ENCODE results near the gene PPP1R12C.
"Not testable (repeated sequence)": the region's sequence is repeated elsewhere in the genome, so short reads cannot be mapped to it uniquely, and the experiment has no call there.

PPP1R12C gene

DNA sequence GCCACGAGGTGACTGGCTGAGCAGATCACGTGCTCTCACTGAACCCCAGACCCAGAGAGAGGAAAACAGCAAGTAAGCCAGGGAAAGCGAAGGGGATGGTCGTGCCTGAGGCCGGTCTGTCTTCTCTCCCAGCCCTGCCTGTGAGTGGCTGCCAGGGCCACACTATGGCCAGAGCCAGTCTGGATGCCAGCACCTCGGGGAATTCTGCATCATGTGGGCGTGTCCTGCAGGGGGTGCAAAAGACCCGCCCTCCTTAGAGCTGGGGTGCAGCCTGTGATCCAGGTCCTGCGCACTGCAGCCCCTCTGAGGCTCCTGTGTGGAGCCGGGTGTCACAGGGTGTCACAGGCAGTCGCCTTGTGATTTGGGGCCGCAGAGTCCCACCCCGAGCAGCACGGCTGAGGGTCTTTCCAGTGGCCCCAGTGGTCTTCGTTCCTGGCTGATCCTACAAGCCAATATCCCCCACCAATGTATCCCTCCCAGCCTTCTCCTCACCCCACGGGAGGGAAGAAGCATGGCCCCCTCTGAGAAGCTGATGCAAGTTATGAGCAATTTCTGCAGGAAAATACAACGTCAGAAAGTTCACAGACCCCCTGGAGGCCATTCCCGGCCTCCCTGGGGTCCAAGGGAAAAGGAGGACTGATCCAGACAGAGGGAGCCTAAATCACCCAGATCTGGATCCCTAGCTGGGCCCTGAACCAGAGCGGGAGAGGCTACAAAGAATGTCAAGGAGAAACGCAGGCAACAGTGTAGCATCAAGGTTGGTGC is 7.7 kb downstream of the PPP1R12C start:
- DNase-seq: no peak

DNA sequence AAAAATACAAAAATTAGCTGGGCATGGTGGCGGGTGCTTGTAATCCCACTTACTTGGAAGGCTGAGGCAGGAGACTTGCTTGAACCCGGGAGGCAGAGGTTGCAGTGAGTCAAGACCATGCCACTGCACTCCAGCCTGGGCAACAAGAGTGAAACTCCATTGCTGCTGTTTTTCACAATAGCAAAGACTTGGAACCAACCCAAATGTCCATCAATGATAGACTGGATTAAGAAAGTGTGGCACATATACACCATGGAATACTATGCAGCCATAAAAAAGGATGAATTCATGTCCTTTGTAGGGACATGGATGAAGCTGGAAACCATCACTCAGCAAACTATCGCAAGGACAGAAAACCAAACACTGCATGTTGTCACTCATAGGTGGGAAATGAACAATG is 10.2 kb downstream of the PPP1R12C start:
- DNase-seq: not testable (repeated sequence)

DNA sequence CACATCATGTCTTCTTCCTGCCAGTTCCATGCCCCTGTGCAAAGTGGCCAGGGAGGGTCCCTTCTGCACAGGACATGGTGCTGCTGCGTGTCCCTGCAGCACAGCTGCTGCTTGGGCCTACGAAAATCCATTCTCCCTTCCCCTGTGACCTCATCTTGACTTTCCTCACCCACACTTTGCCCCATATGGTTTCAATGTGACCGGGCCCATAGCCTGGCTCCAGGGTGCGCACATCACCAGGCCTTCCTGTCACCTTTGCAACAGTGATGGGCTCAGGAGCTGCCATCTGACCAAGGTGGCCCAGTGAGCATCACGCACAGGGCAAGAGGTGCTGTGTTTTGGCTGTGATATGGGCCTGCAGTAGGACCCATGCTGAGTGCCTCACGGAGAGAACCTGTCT is 10.8 kb downstream of the PPP1R12C start:
- DNase-seq: no peak

DNA sequence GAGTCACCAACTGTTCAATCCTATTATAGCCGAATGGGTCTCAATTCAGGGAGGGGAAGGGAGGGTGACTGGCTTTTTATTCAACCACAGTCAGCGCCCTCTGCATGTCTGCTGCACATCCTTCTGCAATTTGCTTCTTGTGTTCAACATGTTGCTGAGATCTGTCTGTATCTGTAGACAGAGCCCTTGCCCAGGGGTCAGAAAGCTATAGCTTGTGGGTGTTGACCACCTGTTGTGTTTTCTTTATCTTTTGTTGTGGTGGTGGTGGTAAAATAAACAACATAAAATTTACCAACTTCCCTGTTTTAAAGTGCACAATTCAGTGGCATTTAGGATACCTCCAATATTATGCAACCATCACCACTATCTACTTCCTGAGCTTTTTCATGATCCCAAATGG is 12.2 kb downstream of the PPP1R12C start:
- DNase-seq: no peak

DNA sequence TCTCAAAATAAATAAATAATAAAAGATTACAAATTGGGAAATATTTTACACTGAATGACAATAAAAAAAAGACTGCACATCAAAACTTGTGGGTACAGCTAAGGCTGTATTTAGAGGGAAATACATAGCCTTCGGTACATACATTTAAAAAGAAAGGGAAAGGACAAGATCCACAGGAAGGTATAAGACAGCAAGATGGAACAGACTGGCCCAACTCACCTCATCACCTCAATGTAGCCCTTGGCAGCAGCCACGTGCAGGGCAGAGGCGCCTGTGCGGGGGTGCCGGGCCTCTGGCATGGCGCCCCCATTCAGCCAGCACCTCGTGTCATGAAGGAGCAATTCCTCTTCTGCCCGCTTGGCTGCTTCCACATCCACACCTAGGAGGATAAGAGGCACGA is 14.2 kb downstream of the PPP1R12C start:
- no peak for DNase-seq

DNA sequence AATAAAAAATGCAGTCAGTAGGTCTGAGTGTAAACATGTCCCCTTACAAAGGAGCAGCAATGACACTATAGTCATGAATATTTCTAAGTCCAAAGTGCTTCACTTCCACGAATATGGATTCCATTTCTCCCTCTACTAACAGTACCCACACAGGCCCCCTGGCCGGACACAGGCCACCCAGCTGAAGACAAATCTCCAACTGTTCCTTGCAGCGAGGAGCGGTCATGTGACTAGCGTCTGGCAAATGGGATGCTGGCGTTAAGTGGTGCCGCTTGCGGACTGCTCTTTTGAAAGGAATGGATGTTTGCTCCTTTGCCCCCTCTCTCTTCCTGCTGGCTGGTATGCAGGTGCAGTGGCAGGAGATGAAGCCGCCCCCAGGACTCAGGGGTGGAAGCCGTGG is 16.2 kb downstream of the PPP1R12C start:
- no peak for DNase-seq

DNA sequence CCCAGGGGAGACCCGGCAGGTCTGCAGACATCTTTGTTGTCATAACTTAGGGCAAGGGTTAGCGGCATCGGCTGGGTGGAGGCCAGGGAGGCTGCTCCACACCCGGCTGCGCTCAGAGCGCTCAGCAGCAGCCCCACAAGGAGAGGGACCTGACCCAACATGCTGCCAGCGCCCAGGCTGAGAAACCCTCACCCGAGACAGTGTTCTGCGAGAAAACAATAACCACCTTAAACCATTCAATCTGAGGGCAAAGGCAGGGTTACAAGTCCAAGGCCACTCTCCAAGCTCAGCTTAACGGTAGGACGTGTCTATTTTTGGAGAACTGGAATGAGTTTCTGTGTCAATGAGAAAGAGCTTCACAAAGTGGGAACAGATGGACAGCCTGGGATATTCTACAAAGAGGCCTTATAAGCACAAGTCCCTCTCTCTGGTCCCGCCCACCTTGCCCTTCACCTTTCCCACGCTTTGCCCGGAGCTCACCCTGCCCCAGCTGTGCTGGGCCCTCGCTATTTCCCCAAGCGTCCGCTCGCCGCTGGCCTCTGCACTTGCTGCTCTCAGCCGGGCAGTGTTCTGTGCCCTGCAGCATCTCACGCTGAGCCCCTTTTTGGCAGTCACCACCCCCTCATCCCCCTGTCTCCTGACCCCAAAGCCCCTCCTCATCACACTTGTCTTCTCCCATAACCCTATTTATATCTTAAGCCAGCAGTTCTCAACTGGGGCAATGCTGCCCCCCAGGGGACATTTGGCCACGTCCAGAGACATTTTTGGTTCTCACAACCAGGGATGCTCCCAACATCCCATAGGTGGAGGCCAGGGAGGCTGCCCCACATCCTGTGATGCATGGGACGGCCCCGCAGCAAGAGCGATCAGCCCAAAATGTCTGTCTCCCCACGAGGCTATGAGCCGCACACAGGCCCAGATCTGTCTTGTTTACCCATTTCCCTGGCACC is 17.6 kb downstream of the PPP1R12C start:
- DNase-seq: no peak

DNA sequence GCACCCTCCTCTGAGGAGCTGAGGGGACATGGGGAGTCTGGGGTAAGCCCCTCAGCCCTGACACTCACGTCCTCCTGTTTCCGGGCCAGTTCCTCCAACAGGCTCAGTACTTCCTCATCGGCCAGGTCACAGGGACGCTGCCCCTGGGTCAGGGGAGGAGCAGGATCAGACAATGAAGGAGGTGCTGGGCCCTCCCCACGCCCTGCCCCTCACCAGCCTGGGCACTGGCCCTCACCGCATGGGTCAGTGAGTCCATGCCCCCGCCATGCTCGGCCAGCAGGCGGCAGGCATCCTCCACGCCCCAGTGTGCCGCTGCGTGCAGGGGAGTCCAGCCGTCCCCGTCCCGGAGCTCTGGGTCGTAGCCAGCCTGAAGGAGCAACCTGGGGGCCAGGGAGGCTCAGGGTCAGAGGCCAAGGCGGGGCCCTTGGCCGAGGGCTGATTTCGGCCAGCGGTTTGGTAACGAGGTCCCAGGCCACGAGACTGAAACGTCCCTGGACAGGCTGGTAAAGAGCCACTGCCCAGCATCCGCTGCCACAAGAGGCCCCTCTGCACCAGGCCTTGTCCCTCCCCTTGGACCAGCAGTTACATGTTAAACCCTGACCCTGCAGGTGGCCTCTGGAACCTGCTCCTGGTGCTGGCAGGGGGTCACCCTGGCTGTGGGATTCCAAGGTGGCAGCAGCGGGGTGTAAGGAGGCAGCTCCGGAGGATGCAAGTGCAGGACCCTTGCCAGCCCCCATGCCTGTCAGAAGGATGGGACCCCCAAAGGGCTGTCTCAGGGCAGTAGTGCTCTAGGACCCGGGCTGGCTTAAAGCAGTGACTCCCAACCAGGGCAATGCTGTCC is 18.5 kb downstream of the PPP1R12C start:
- DNase-seq: no peak

DNA sequence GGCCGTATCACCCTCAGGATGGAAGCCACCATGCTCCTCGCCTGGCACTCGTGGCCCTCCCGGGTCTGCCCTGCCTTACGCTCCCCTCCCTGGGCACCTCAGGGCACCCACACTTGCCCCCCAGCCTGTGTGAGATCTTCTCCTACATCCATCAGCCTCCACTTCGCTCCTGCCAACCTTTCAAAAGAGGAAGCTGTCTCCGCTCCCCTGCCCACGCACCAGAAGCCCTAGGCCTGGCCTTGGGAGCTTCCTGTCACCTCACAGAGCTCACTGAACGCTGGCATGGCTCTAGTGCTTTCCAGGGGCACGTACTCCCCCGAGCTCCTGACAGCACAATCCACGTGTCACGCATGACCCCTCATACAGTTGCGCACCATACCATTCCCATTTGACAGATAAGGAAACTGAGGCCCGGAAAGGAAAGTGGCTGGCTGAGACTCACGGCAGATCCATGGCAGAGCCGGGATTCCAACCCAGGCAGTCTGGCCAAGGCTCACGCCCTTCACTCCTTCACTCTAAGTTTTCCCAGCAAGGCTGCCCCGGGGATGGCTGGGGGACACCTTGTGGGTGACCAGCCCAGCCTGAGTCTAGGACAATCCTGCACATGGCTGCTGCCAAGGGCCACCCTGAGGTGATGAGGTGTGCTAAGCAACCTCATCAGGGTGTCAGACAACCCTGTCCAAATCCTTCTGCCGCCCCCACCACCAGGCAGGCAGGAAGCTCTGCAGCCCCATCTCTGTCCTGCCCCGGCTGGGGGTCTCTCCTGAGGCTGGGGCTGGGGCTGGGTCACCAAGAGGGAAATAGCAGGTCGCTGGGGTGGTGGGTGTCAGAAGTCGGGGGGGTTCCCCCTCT is 19.3 kb downstream of the PPP1R12C start:
- DNase-seq: no peak

DNA sequence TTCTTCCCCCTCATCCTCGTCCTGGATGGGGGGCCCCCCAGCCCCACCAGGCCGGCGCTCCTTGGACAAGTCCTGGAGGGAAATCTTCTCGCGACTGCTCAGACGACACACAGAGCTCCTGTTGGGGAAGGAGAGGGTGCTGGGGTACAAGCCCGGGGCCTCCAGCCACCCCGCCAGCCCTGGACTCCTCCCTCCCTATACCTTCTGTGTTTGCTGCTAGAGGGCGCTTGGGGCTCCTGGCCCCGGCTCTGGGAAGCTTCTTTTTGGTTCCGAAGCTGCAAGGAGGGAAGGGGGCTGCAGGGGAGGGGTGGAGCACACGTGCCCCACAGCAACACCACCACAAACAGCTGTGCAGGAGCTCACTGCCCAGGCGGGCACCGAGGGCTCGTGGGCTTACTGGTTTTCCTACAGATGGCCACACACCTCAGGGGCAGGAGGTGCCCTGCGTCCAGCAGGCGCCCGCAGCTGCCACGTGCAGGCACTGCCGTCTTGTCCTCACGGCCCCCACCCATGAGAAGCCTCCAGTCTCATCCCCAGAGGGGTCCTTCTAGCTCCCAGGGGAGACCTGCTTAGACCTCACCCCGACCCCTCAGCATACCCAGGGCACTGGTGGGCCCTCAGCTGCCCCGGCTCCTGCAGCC is 21.3 kb downstream of the PPP1R12C start:
- DNase-seq: no peak

DNA sequence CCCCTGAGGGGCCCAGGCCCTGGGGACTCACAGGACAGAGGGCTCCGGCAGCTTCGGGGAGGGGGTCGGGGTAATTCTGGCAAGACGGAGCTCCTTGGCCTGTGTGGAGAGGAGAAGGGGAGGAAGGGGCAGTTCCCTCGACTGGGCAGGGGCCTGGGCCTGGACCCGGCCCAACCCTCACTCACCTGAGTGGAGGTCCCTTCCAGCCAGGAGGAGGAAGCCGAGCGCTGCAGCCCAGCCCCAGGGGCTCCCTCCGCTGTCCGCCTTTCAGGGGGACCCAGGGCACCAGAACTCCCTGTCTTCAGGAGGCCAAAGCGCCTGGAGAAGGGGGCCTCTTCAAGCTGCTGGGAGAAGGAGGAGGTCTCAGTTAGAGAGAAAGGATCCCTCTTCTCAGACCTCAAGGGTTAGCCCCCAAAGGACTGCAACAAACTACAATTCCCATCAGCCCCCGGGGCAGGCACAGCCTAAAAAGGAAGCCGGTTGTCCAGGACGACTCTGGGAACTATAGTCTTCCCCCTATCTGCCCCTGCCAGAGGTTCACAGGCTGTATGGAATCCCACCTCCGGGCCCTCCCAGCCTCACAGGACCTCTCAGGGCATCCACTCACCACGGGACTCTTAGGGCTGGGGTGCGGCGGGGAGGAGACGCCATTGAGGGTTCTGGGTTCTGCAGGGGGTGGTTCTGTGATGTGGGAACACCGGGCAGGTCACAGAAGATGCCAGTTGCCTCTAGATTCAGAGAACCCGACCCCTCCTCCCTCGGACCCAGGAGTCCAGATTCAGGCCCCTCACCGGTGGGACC is 22.0 kb downstream of the PPP1R12C start:
- no peak for DNase-seq

DNA sequence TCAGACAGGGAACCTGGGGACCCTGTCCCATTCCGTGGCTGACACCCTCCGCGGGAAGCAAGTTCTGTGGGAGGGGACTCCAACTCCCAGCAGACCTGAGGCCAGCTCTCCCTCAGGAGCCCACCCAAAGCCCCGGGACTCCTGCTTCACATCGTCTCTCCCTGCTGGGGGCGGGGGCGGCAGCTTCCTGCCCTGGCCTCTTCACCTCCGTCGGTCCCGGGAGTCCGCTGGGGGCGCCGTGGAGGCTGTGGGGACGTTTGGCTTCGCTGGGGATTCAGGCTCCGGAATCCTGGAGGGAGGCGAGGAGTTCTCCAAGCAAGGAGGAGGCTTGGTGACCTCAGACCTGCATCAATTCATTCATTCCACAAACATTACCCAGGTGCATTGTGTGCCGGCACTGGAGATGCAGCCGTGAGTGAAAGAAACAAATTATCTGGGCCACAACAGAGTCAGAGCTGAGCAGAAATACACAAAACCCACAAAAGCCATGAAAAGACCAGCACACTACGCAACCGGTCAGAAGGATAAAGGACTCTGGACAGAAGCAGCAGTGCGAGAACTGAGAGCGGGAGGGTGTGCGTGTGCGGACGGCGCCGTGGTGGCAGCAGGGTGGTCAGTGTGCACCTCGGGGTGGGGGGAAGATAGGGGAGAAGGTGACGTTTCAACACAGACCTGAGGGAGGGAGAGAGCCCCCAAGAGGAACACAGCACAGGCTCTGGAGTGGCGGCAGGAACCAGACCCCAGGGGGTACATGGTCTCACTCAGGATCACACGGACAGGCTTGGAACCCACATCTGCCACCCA is 22.8 kb downstream of the PPP1R12C start:
- no peak for DNase-seq

DNA sequence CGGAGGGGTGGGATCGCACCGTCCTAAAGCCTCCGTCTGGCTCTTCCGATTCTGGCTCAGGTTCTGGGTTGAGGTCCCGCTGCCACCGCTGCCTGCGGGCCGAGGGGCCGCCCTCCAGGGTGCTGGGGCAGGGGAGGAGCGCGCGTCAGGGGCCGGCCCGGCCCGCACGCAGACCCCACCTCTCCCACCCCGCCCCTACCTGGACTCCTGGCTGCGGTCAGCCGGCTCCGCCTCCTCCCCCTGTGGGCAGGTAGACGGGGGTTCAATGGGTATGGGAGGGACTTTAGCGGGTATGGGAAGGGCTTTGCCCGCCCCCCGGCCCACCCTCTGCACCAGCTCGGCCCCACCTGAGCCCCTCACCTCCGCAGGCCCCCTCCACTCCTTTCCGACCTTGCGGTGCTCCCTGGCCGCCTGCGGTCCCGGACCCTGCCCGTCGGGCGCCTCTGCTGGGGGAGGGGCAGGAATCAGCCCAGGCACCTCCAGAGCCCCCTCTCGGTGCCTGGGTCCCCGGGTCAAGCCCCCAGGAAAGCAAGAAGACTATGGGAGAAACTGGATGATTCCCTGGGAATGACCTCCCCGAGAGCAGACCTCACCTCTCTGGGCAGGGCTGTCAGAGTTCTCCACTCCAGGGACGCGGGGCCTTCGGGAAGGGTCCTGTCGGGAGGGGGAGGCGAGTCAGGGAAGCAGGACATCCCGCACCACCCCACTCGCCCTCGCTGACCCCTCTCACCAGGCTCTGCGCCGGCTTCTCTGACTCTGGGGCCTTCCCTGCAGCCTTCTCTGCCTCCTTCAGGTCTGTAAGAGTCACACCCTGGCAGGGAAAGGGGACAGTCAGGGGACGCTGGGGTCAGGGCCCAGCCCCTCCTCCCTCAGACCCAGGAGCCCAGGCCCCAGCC is 24.8 kb downstream of the PPP1R12C start:
- DNase-seq: no peak

DNA sequence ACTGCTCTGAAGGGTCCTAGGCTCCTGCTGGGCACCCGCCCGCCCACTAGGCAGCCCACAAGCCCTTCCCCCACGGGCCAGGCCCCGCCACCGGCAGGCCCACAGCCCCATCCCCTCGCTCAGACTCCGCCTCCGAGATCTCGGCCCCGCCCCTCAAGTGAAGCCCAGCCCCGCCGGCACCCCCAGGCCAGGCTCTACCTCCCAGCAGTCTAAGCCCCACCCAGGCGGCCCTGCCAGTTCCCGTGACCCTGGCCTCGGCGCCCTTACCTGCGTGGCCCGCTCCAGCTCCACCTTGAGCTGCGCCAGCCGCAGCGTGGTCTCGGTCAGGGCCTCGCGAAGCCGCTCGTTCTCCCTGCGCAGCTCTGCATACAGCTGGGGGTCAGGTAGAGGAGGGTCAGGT is 25.5 kb downstream of the PPP1R12C start:
- no peak for DNase-seq

DNA sequence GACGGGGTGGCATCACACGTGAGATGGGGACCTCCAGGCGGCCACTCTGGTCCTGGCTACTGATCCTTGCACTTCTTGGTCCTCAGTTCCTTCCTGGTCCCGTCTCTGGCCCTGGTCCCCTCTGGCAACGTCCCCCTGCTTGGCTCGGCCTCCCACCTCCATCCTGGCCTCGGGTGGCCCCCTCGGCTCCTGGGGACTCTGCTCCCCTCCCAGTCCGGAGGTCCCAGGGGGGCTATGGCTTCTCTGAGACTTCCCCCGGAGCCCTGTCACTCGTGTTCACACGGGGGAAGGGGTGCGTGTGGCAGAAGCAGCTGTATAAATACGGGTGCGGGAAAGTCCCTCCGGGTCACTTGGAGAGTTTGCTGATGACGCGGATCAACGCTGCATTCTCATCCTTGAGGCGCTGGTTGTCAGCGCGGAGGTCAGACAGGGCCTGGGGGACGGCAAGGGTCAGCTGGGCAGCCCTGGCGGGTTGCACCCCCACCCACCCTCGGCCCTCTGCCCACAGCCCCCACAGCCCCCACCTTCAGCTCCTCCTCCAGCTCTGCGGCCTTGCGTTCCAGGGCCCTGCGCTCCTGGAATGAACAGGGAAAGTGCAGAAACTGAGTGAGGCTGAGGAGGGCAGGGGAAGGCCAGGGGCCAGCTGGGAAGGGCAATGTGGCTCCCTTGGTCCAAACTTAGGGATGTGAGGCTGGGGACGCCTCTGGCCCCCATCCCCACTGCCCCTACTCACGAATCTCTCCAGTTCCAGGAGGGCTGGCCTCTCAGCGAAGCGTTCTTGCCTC is 26.1 kb downstream of the PPP1R12C start:
- DNase-seq: no peak

DNA sequence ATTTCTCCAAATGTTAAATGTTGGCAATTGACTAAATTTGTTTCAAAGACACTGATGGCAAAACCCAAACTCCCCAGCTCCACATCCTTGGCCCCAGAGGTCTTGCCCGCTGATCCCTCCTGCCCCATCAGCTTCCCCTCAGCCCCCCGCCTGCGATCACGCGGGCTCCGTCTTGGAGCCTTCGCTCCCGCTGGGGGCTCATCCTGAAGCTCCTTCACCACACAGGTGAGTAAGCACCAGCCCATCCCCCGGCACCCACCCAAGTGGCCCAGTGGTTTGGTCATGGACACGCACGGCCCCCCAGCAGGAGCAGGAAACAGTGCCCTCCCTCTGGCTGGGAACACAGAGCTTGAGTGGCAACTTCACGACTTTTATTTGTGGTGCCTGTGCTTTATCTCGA is 26.9 kb downstream of the PPP1R12C start:
- DNase-seq: no peak

DNA sequence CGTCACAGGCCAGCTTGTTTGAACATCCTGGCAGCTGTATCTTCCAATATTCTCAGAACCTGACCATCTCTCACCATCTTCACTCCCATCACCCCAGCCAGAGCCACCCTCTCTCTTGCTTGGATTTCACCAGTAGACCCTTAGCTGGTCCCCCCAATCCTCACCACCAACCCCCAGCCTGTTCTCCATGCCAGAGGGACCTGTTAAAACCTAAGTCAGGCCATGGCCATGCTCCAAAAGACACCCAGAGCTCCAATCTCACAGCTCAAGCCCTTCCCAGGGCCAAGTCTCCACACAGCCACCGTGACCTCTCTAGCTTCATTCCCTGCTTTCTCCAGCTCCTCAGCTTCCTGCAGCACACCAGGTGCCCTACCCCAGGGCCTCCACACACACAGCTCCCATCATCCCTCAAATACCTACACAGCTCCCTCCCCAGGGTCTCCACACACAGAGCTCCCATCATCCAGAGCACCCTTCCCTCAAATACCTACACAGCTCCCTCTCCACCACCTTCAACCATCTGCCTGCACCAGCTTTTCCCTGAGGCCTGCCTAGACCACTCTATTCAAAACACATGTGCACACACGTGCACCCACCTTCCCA is 28.0 kb downstream of the PPP1R12C start:
- no peak for DNase-seq
